ENCODE results near the gene ABCA3.

DNA sequence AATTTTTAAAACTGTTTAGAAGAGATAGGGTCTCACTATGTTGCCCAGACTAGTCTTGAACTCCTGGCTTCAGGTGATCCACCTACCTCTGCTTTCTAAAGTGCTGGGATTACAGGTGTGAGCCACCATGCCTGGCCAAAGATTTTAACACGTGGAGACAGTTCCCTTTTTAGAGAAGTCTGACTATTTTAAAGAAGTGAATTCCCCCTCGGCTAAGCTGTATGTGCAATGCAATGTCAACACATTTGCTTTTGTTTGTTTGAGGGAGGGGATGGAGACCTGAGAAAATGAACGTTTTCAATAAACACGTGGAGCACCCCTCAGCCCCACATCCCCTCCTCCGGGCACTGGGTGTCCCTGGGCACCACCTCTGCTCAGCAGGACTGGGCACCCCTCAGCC, 58.3 kb downstream of the ABCA3 start:
- no peak for TF ChIP-seq POLR2A (IDR thresholded peaks at IDR 0.05)
- TF ChIP-seq POLR2AphosphoS5 (IDR thresholded peaks at IDR 0.05), result no peak

All from gastroesophageal sphincter (tissue), 2 donors.